NCI-H146 (cell line): ENCODE results near the gene MYO1A.

Experiments
- DNase-seq: peaks from one replicate; lab custom pipeline; 2025; lab: John Stamatoyannopoulos, UW

The MYO1A gene

GRCh38 chr12:57049890-57050289 is at the start of gene MYO1A:
Gene MYO1A, minus strand, starts transcription at chr12:57050129. Its CDS starts 1,806 bp downstream, at chr12:57048323.
- DNase-seq: no peak

- no peak for DNase-seq
Observed at GRCh38 chr12:57099047-57099714, 49.3 kb upstream of the MYO1A start.

- DNase-seq: no peak
Observed at GRCh38 chr12:57098546-57098945, 48.6 kb upstream of the MYO1A start.

- DNase-seq: no peak
Observed at GRCh38 chr12:57097554-57097835, 47.6 kb upstream of the MYO1A start.

- no peak for DNase-seq
Observed at GRCh38 chr12:57096748-57097553, 47.0 kb upstream of the MYO1A start.

GRCh38 chr12:57096099-57096572 is 46.2 kb upstream of the MYO1A start:
- DNase-seq: no peak

GRCh38 chr12:57095440-57095839 is 45.5 kb upstream of the MYO1A start:
- no peak for DNase-seq

GRCh38 chr12:57094208-57095160 is 44.6 kb upstream of the MYO1A start:
- DNase-seq: no peak

- peak; percentile 9 for DNase-seq
Observed at GRCh38 chr12:57093415-57094207, 43.7 kb upstream of the MYO1A start.

- no peak for DNase-seq
Observed at GRCh38 chr12:57092876-57093414, 43.0 kb upstream of the MYO1A start.

GRCh38 chr12:57092529-57092862 is 42.6 kb upstream of the MYO1A start:
- DNase-seq: no peak

GRCh38 chr12:57091638-57092528 is 42.0 kb upstream of the MYO1A start:
- DNase-seq: no peak

GRCh38 chr12:57090924-57091637 is 41.2 kb upstream of the MYO1A start:
- DNase-seq: no peak

GRCh38 chr12:57090490-57090889 is 40.6 kb upstream of the MYO1A start:
- DNase-seq: no peak

GRCh38 chr12:57089271-57090245 is 39.6 kb upstream of the MYO1A start:
- DNase-seq: peak; percentile 40

- DNase-seq: peak; percentile 92
Observed at GRCh38 chr12:57088354-57089270, 38.7 kb upstream of the MYO1A start, which contains the start of gene NAB2. Gene NAB2, plus strand, starts transcription at chr12:57089114. Its CDS starts 158 bp downstream, at chr12:57089272.

GRCh38 chr12:57087691-57088353 is 37.9 kb upstream of the MYO1A start:
- DNase-seq: peak; percentile 57
